Measurements from ENCODE around the gene RICTOR.
"Not testable (repeated sequence)": the region's sequence is repeated elsewhere in the genome, so short reads cannot be mapped to it uniquely, and the experiment has no call there.

DNA sequence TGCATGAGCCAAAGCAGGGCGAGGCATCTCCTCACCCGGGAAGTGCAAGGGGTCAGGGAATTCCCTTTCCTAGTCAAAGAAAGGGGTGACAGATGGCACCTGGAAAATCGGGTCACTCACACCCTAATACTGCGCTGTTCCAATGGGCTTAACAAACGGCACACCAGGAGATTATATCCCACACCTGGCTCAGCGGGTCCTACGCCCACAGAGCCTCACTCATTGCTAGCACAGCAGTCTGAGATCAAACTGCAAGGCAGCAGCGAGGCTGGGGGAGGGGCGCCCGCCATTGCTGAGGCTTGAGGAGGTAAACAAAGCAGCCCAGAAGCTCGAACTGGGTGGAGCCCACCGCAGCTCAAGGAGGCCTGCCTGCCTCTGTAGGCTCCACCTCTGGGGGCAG, 39.7 kb downstream of the RICTOR start:
- TF ChIP-seq, protein P1, sequence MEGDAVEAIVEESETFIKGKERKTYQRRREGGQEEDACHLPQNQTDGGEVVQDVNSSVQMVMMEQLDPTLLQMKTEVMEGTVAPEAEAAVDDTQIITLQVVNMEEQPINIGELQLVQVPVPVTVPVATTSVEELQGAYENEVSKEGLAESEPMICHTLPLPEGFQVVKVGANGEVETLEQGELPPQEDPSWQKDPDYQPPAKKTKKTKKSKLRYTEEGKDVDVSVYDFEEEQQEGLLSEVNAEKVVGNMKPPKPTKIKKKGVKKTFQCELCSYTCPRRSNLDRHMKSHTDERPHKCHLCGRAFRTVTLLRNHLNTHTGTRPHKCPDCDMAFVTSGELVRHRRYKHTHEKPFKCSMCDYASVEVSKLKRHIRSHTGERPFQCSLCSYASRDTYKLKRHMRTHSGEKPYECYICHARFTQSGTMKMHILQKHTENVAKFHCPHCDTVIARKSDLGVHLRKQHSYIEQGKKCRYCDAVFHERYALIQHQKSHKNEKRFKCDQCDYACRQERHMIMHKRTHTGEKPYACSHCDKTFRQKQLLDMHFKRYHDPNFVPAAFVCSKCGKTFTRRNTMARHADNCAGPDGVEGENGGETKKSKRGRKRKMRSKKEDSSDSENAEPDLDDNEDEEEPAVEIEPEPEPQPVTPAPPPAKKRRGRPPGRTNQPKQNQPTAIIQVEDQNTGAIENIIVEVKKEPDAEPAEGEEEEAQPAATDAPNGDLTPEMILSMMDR (IDR thresholded peaks at IDR 0.05 in 2 of 3, conservative IDR thresholded peaks at IDR 0.05 in 1 of 3; ENCODE audit: borderline replicate concordance in 1 of 3, insufficient read depth in 1 of 3, low read depth in 2 of 3, low read length in 2 of 3), result not testable (repeated sequence)
- not testable (repeated sequence) for TF ChIP-seq POLR2A (IDR thresholded peaks at IDR 0.05; ENCODE audit: borderline replicate concordance, extremely low read depth, insufficient read depth, insufficient read length); EZH2 (IDR thresholded peaks at IDR 0.05); POLR2AphosphoS5 (IDR thresholded peaks at IDR 0.05; ENCODE audit: low read depth, low read length); MAX (IDR thresholded peaks at IDR 0.05); JUND (IDR thresholded peaks at IDR 0.05); ZNF274 (IDR thresholded peaks at IDR 0.05; ENCODE audit: low read depth, low read length); RAD21 (IDR thresholded peaks at IDR 0.05; ENCODE audit: low read depth); ELF1 (IDR thresholded peaks at IDR 0.05; ENCODE audit: borderline replicate concordance, low read depth); EZH2phosphoT487 (IDR thresholded peaks at IDR 0.05; ENCODE audit: borderline replicate concordance); ZFX (IDR thresholded peaks at IDR 0.05); CBX3 (IDR thresholded peaks at IDR 0.05; ENCODE audit: low read depth)
- TF ChIP-seq, protein P2, sequence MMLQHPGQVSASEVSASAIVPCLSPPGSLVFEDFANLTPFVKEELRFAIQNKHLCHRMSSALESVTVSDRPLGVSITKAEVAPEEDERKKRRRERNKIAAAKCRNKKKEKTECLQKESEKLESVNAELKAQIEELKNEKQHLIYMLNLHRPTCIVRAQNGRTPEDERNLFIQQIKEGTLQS (IDR thresholded peaks at IDR 0.05), result not testable (repeated sequence)
